IMR-90 (cell line): ENCODE measurements around the gene RYR3. TPM values are rescaled to one million over a fixed set of nuclear protein-coding genes. Genes with fewer than 3 reads are reported as not detected.

Source experiments
- ATAC-seq: fragments of 200-7000 bp; cut with Tn5 transposase; 2 replicates; pipeline ENCODE4 v1.9.1; 2020; ENCODE audit warnings: low read depth, mild to moderate bottlenecking, moderate library complexity
- BruUV-seq: library from RNA; stranded (reverse); fragments of 400-500 nt; replicated peaks from 2 replicates; lab custom pipeline; 2021; lab: Mats Ljungman, UMichigan
- CTCF ChIA-PET: fragments of 300-600 bp; formaldehyde crosslinking; extraction: SDS; loops from one replicate; lab custom pipeline; 2021; ENCODE audit warnings: antibody characterized with exemption; lab: Yijun Ruan, JAX
- POLR2A ChIA-PET: fragments of 300-600 bp; sonication (Branson Sonifier 250); formaldehyde crosslinking; loops from one replicate; lab custom pipeline; 2022; ENCODE audit warnings: antibody characterized with exemption; ENCODE audit not compliant: unreplicated experiment; lab: Charles Lee
- DNase-seq: peaks from one replicate; pipeline ENCODE4 v3.0.0; 2013
- H2AFZ ChIP-seq: replicated peaks from 2 replicates; pipeline ENCODE3; 2013; ENCODE audit warnings: low read length, mild to moderate bottlenecking; ENCODE audit not compliant: poor library complexity
- H2AK5ac ChIP-seq: 2 replicates; pipeline ENCODE4 v1.6.1; 2013; ENCODE audit warnings: low read depth, low read length, inconsistent platforms
- H2AK9ac ChIP-seq: replicated peaks from 2 replicates; pipeline ENCODE3; 2013; ENCODE audit warnings: mild to moderate bottlenecking, low read depth, low read length, moderate library complexity; ENCODE audit not compliant: poor library complexity
- H2BK120ac ChIP-seq: 2 replicates; pipeline ENCODE4 v1.6.1; 2013; ENCODE audit warnings: low read depth, low read length, inconsistent platforms
- H2BK15ac ChIP-seq: 3 replicates; pipeline ENCODE4 v1.6.1; 2013; ENCODE audit warnings: low read depth, low read length, inconsistent platforms
- H2BK20ac ChIP-seq: 2 replicates; pipeline ENCODE4 v1.6.1; 2013; ENCODE audit warnings: low read depth, mild to moderate bottlenecking, inconsistent platforms, low read length, moderate library complexity
- H2BK5ac ChIP-seq: 2 replicates; pipeline ENCODE4 v1.6.1; 2013; ENCODE audit warnings: mild to moderate bottlenecking, low read depth, low read length, inconsistent platforms; ENCODE audit not compliant: poor library complexity, severe bottlenecking
- H3K14ac ChIP-seq: replicated peaks from 2 replicates; pipeline ENCODE4 v1.6.1; 2013; ENCODE audit warnings: low read depth, low read length, inconsistent platforms
- H3K18ac ChIP-seq: 2 replicates; pipeline ENCODE4 v1.6.1; 2013; ENCODE audit warnings: low read depth, low read length, control low read depth
- H3K23ac ChIP-seq: 2 replicates; pipeline ENCODE4 v1.6.1; 2013; ENCODE audit warnings: low read depth, low read length, inconsistent platforms
- H3K27ac ChIP-seq: 2 replicates; pipeline ENCODE4 v1.5.1; 2013; ENCODE audit warnings: mild to moderate bottlenecking, control low read depth, low read length; ENCODE audit not compliant: insufficient read depth
- H3K27me3 ChIP-seq: 2 replicates; pipeline ENCODE4 v1.6.1; 2013; ENCODE audit warnings: low read length; ENCODE audit not compliant: control insufficient read depth, insufficient read depth
- H3K36me3 ChIP-seq: 2 replicates; pipeline ENCODE4 v1.6.1; 2013; ENCODE audit warnings: low read length, mixed read lengths; ENCODE audit not compliant: control insufficient read depth, insufficient read depth
- H3K4ac ChIP-seq: 2 replicates; pipeline ENCODE4 v1.6.1; 2013; ENCODE audit warnings: low read depth, low read length, inconsistent platforms
- H3K4me1 ChIP-seq: 2 replicates; pipeline ENCODE4 v1.6.1; 2013; ENCODE audit warnings: low read length, mixed read lengths; ENCODE audit not compliant: control insufficient read depth, insufficient read depth
- H3K4me2 ChIP-seq: 2 replicates; pipeline ENCODE4 v1.6.1; 2013; ENCODE audit warnings: low read depth, mild to moderate bottlenecking, control low read depth, low read length, moderate library complexity
- H3K4me3 ChIP-seq: 2 replicates; pipeline ENCODE4 v1.5.1; 2013; ENCODE audit warnings: low read depth, mild to moderate bottlenecking, control low read depth, low read length, moderate library complexity; ENCODE audit not compliant: insufficient read depth
- H3K56ac ChIP-seq: 2 replicates; pipeline ENCODE4 v1.6.1; 2013; ENCODE audit warnings: low read length, inconsistent platforms; ENCODE audit not compliant: insufficient read depth; ENCODE audit errors: extremely low read depth
- H3K79me1 ChIP-seq, 2 experiments: 2 replicates each; pipeline ENCODE4 v1.6.1; 2013; ENCODE audit warnings: low read length in 2 of 2, inconsistent platforms in 1 of 2, low read depth in 1 of 2
- H3K9ac ChIP-seq: 2 replicates; pipeline ENCODE4 v1.6.1; 2013; ENCODE audit warnings: low read depth, low read length, control low read depth
- H3K9me1 ChIP-seq: 2 replicates; pipeline ENCODE4 v1.6.1; 2013; ENCODE audit warnings: low read length, inconsistent platforms; ENCODE audit not compliant: insufficient read depth
- H3K9me3 ChIP-seq: 2 replicates; pipeline ENCODE4 v1.6.1; 2013; ENCODE audit warnings: low read length; ENCODE audit not compliant: control insufficient read depth, insufficient read depth
- H4K20me1 ChIP-seq: 2 replicates; pipeline ENCODE4 v1.6.1; 2013; ENCODE audit warnings: low read length, inconsistent platforms; ENCODE audit not compliant: insufficient read depth
- H4K5ac ChIP-seq: 2 replicates; pipeline ENCODE4 v1.6.1; 2013; ENCODE audit warnings: mild to moderate bottlenecking, low read depth, low read length, control low read depth
- H4K8ac ChIP-seq, 2 experiments: 2 replicates each; pipeline ENCODE4 v1.6.1; 2013; ENCODE audit warnings: low read depth in 2 of 2, low read length in 2 of 2, control low read depth in 1 of 2, inconsistent platforms in 1 of 2
- H4K91ac ChIP-seq: 2 replicates; pipeline ENCODE4 v1.6.1; 2013; ENCODE audit warnings: low read depth, low read length, inconsistent platforms; ENCODE audit not compliant: insufficient read depth
- BHLHE40 ChIP-seq: fragments of 150-350 bp; IDR thresholded peaks from 2 replicates; pipeline ENCODE4 v1.6.1; 2016; ENCODE audit warnings: mild to moderate bottlenecking, low read depth, low read length
- CEBPB ChIP-seq: IDR thresholded peaks from 2 replicates; pipeline ENCODE4 v1.6.1; 2012; ENCODE audit warnings: low read depth, low read length, improper control_type of control experiment
- CHD1 ChIP-seq: IDR thresholded peaks from 2 replicates; pipeline ENCODE4 v1.6.1; 2012; ENCODE audit warnings: low read depth, low read length, improper control_type of control experiment
- CTCF ChIP-seq: conservative IDR thresholded peaks from 2 replicates; pipeline ENCODE4 v1.5.1; 2012; ENCODE audit warnings: mild to moderate bottlenecking, low read depth, low read length, improper control_type of control experiment
- ELK1 ChIP-seq: fragments of 150-350 bp; IDR thresholded peaks from 2 replicates; pipeline ENCODE4 v1.6.1; 2016; ENCODE audit warnings: low read depth, mild to moderate bottlenecking, low read length, moderate library complexity, borderline replicate concordance
- FOS ChIP-seq: fragments of 150-350 bp; IDR thresholded peaks from 2 replicates; pipeline ENCODE4 v1.6.1; 2016; ENCODE audit warnings: low read depth, low read length
- MAFK ChIP-seq: IDR thresholded peaks from 2 replicates; pipeline ENCODE4 v1.6.1; 2012; ENCODE audit warnings: low read depth, low read length, improper control_type of control experiment
- MAZ ChIP-seq: IDR thresholded peaks from 2 replicates; pipeline ENCODE4 v1.6.1; 2012; ENCODE audit warnings: low read depth, mild to moderate bottlenecking, low read length, improper control_type of control experiment, moderate library complexity, borderline replicate concordance
- MXI1 ChIP-seq: IDR thresholded peaks from 2 replicates; pipeline ENCODE4 v1.6.1; 2012; ENCODE audit warnings: low read depth, mild to moderate bottlenecking, low read length, moderate library complexity, borderline replicate concordance
- NFE2L2 ChIP-seq: fragments of 150-350 bp; IDR thresholded peaks from 2 replicates; pipeline ENCODE4 v1.6.1; 2016; ENCODE audit warnings: low read depth, mild to moderate bottlenecking, low read length
- POLR2A ChIP-seq: IDR thresholded peaks from 2 replicates; pipeline ENCODE4 v1.6.1; 2012; ENCODE audit warnings: mild to moderate bottlenecking, low read depth, low read length
- RAD21 ChIP-seq: IDR thresholded peaks from 2 replicates; pipeline ENCODE4 v1.6.1; 2012; ENCODE audit warnings: low read length, improper control_type of control experiment
- RCOR1 ChIP-seq: IDR thresholded peaks from 2 replicates; pipeline ENCODE4 v1.6.1; 2012; ENCODE audit warnings: mild to moderate bottlenecking, low read length, improper control_type of control experiment; ENCODE audit not compliant: insufficient replicate concordance
- RFX5 ChIP-seq: IDR thresholded peaks from 2 replicates; pipeline ENCODE4 v1.8.0; 2012; ENCODE audit warnings: low read depth, mild to moderate bottlenecking, low read length, moderate library complexity
- SMC3 ChIP-seq: fragments of 150-350 bp; IDR thresholded peaks from 2 replicates; pipeline ENCODE4 v1.6.1; 2016; ENCODE audit warnings: low read depth, mild to moderate bottlenecking, antibody characterized with exemption, low read length, moderate library complexity
- USF2 ChIP-seq: fragments of 150-350 bp; IDR thresholded peaks from 2 replicates; pipeline ENCODE4 v1.6.1; 2017; ENCODE audit warnings: mild to moderate bottlenecking, antibody characterized with exemption, low read length, low read depth
- WGBS, 2 experiments: methylation state at CpG; one replicate each; pipeline versions ENCODE4 v1.1.5 to v1.1.7; 2013; ENCODE audit warnings: missing lambda C conversion rate in 2 of 2; ENCODE audit not compliant: insufficient read length in 1 of 2; ENCODE audit errors: extremely low coverage in 2 of 2; 5-methylcytosine and 5-hydroxymethylcytosine counted together
- dilution Hi-C: fragments of 300-500 bp; cut with HindIII; formaldehyde crosslinking; loops from one replicate; pipeline ENCODE4 v1.14.3; 2018; ENCODE audit warnings: low sequenced_read_pairs; ENCODE audit not compliant: unreplicated experiment
- in situ Hi-C: fragments of 300-500 bp; cut with MboI; formaldehyde crosslinking; loops from 3 replicates; pipeline ENCODE4 v1.14.3; 2019; ENCODE audit warnings: low sequenced_read_pairs, inconsistent platforms, mixed read lengths
- intact Hi-C: fragments of 100-400 bp; cut with micrococcal nuclease; formaldehyde crosslinking; loops from 2 replicates; pipeline ENCODE4 v1.10.0; 2022
- polyA plus RNA-seq, 3 experiments: library from polyadenylated mRNA; depleted of rRNA; stranded (reverse); fragments of >200 nt; gene quantifications; 2 replicates each; pipeline ENCODE4 v1.2.3, GENCODE V29; 2012; ENCODE audit warnings: low replicate concordance in 1 of 3
- total RNA-seq: library from RNA; depleted of rRNA; stranded (reverse); fragments of >200 nt; gene quantifications from 2 replicates; pipeline ENCODE4 v1.2.3, GENCODE V29; 2012

The RYR3 gene
- total and polyA plus RNA-seq, 2 of the 4 experiments (the other 2 are of a cell fraction), result 0.18 TPM; not detected in 1

- no CpG with 5 or more reads among the region's 1 CpG for WGBS, 2 experiments
- no peak overlapping the region for H4K5ac ChIP-seq
- BruUV-seq, result no TSS peak
- no peak overlapping the region for H3K23ac ChIP-seq
- no peak for ATAC-seq
- no peak overlapping the region for H4K8ac ChIP-seq
- no peak for TF ChIP-seq RAD21
- no peak for TF ChIP-seq SMC3
- no peak for TF ChIP-seq FOS
- no peak for TF ChIP-seq MXI1
- no peak for TF ChIP-seq NFE2L2
- no peak for TF ChIP-seq MAFK
- no peak for TF ChIP-seq CEBPB
- no peak for TF ChIP-seq USF2
- TF ChIP-seq RFX5, result no peak
- TF ChIP-seq RCOR1, result no peak
- TF ChIP-seq POLR2A, result no peak
- TF ChIP-seq MAZ, result no peak
- TF ChIP-seq ELK1, result no peak
- no peak for TF ChIP-seq CHD1
- no peak for TF ChIP-seq BHLHE40
- no peak for TF ChIP-seq CTCF
- H3K4me3 ChIP-seq, result no peak overlapping the region
- no peak overlapping the region for H3K4ac ChIP-seq
- no peaks in the 10 kb centered on the region for H3K4me1 ChIP-seq
- H3K4me2 ChIP-seq, result no peak overlapping the region
- no peak overlapping the region for H3K14ac ChIP-seq
- DNase-seq, result no peak
- dilution Hi-C loops (no loop called here), intact Hi-C loops (no loop called here), in situ Hi-C loops (no loop called here)
- H3K27me3 ChIP-seq, result peaks cover 2% of the 10 kb centered on the region
- H3K27ac ChIP-seq, result no peak overlapping the region
- H4K91ac ChIP-seq, result no peak overlapping the region
- no peaks in the 10 kb centered on the region for H3K36me3 ChIP-seq
- no peaks in the 10 kb centered on the region for H3K79me1 ChIP-seq
- no peak overlapping the region for H3K18ac ChIP-seq
- no peak overlapping the region for H2BK20ac ChIP-seq
- H2AK9ac ChIP-seq, result no peak overlapping the region
- no peak overlapping the region for H2BK120ac ChIP-seq
- ChIA-PET CTCF (no interaction called here), POLR2A (no interaction called here)
- H2AK5ac ChIP-seq, result no peak overlapping the region
- H2BK5ac ChIP-seq, result no peak overlapping the region
- H3K9ac ChIP-seq, result no peak overlapping the region
- H3K56ac ChIP-seq, result no peak overlapping the region
- no peaks in the 10 kb centered on the region for H3K9me3 ChIP-seq
- no peaks in the 10 kb centered on the region for H3K9me1 ChIP-seq
- H2BK15ac ChIP-seq, result no peak overlapping the region
- no peak overlapping the region for H2AFZ ChIP-seq
- no peaks in the 10 kb centered on the region for H4K20me1 ChIP-seq
Observed at GRCh38 chr15:33837294-33837693, 526.5 kb downstream of the RYR3 start.
